Measurements from ENCODE around the gene TSSC4. TPM values are rescaled to one million over a fixed set of nuclear protein-coding genes. Genes with fewer than 3 reads are reported as not detected.

TSSC4 gene
- total RNA-seq, 1 donor from 2014 or later, result 48.4 TPM

- Mint-ChIP-seq H3K27me3 (ENCODE audit: unreplicated experiment) (peaks cover 5% of the 10 kb centered on the region), H3K4me3 (ENCODE audit: unreplicated experiment) (no peak overlapping the region), H3K27ac (ENCODE audit: unreplicated experiment) (no peak overlapping the region), H3K4me1 (ENCODE audit: unreplicated experiment) (no peaks in the 10 kb centered on the region), H3K9me3 (ENCODE audit: unreplicated experiment) (no peaks in the 10 kb centered on the region), H3K36me3 (ENCODE audit: low read depth, unreplicated experiment) (peaks cover 8% of the 10 kb centered on the region)
- DNase-seq (ENCODE audit: low spot score), result no peak
- no peak for TF ChIP-seq CTCF (IDR thresholded peaks at IDR 0.05; ENCODE audit: unreplicated experiment)
Observed at GRCh38 chr11:2366733-2367132, 33.8 kb upstream of the TSSC4 start.

GRCh38 chr11:2367266-2368160, 33.0 kb upstream of the TSSC4 start:
- no peak for TF ChIP-seq CTCF (IDR thresholded peaks at IDR 0.05; ENCODE audit: unreplicated experiment)
- peaks cover 8% of the 10 kb centered on the region for H3K36me3 Mint-ChIP-seq (ENCODE audit: low read depth, unreplicated experiment)
- H3K4me1 Mint-ChIP-seq (ENCODE audit: unreplicated experiment), result no peaks in the 10 kb centered on the region
- H3K4me3 Mint-ChIP-seq (ENCODE audit: unreplicated experiment), result no peak overlapping the region
- no peak for DNase-seq (ENCODE audit: low spot score)
- no peak overlapping the region for H3K27ac Mint-ChIP-seq (ENCODE audit: unreplicated experiment)
- H3K9me3 Mint-ChIP-seq (ENCODE audit: unreplicated experiment), result no peaks in the 10 kb centered on the region
- H3K27me3 Mint-ChIP-seq (ENCODE audit: unreplicated experiment), result peaks cover 3% of the 10 kb centered on the region

GRCh38 chr11:2368178-2368850, 32.2 kb upstream of the TSSC4 start:
- H3K27me3 Mint-ChIP-seq (ENCODE audit: unreplicated experiment), result peaks cover 3% of the 10 kb centered on the region
- peaks cover 8% of the 10 kb centered on the region for H3K36me3 Mint-ChIP-seq (ENCODE audit: low read depth, unreplicated experiment)
- H3K9me3 Mint-ChIP-seq (ENCODE audit: unreplicated experiment), result no peaks in the 10 kb centered on the region
- no peak for TF ChIP-seq CTCF (IDR thresholded peaks at IDR 0.05; ENCODE audit: unreplicated experiment)
- no peak overlapping the region for H3K4me3 Mint-ChIP-seq (ENCODE audit: unreplicated experiment)
- no peaks in the 10 kb centered on the region for H3K4me1 Mint-ChIP-seq (ENCODE audit: unreplicated experiment)
- DNase-seq (ENCODE audit: low spot score), result no peak
- no peak overlapping the region for H3K27ac Mint-ChIP-seq (ENCODE audit: unreplicated experiment)

GRCh38 chr11:2368851-2369180, 31.7 kb upstream of the TSSC4 start:
- Mint-ChIP-seq H3K27ac (ENCODE audit: unreplicated experiment) (no peak overlapping the region), H3K4me3 (ENCODE audit: unreplicated experiment) (no peak overlapping the region), H3K27me3 (ENCODE audit: unreplicated experiment) (peaks cover 3% of the 10 kb centered on the region), H3K36me3 (ENCODE audit: low read depth, unreplicated experiment) (peaks cover 4% of the 10 kb centered on the region), H3K4me1 (ENCODE audit: unreplicated experiment) (no peaks in the 10 kb centered on the region), H3K9me3 (ENCODE audit: unreplicated experiment) (no peaks in the 10 kb centered on the region)
- no peak for DNase-seq (ENCODE audit: low spot score)
- TF ChIP-seq CTCF (IDR thresholded peaks at IDR 0.05; ENCODE audit: unreplicated experiment), result no peak

- Mint-ChIP-seq H3K9me3 (ENCODE audit: unreplicated experiment) (no peaks in the 10 kb centered on the region), H3K27ac (ENCODE audit: unreplicated experiment) (no peak overlapping the region), H3K4me1 (ENCODE audit: unreplicated experiment) (no peaks in the 10 kb centered on the region), H3K4me3 (ENCODE audit: unreplicated experiment) (no peak overlapping the region), H3K36me3 (ENCODE audit: low read depth, unreplicated experiment) (peaks cover 4% of the 10 kb centered on the region), H3K27me3 (ENCODE audit: unreplicated experiment) (peaks cover 3% of the 10 kb centered on the region)
- no peak for TF ChIP-seq CTCF (IDR thresholded peaks at IDR 0.05; ENCODE audit: unreplicated experiment)
- no peak for DNase-seq (ENCODE audit: low spot score)
Observed at GRCh38 chr11:2369320-2369719, 31.2 kb upstream of the TSSC4 start.

All from endothelial cell (in vitro differentiated cells).